ENCODE measurements around the gene CIT.
A peak's percentile ranks its signal among the peaks of the same experiment; 100 is the strongest.

CIT gene

DNA sequence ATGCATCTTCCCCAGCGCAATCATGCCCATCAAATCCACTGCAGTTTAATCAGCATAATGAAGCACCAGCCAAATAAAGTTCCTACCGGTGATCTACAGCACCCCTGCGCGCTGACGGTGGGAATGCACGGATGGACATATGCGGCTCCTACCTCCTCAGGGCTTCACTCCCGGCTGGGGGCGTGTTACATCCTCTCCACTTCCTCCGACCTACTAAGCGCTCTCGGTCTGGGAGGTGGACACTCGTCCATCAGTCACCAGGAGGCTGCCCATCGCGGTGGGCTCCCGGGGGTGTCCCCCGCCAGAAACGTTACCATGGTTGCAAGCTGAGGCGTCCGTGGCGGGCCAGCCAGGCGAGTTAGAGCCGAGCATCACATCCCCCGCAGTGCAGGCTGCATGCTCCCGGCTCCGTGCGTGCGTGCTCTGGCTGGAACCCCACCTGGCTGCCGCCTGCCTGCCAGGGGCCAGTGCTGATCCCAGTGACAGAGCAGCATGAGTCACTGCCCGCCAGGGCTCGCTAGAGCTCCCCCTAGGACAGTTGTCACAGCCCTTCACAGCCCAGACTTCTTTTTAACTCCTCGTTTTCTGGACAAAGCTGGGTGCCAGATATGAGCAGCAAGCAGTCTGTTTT lies 73.0 kb downstream of the CIT start:
- no peaks in the 10 kb centered on the region for H3K27me3 ChIP-seq (replicated peaks; ENCODE audit: control insufficient read depth, insufficient read depth, low read length)
- DNase-seq (ENCODE audit: extremely low read depth, insufficient read length): peak; percentile 13
- H3K4me3 ChIP-seq (replicated peaks; ENCODE audit: low read depth, low read length): no peak overlapping the region
- TF ChIP-seq, protein P1, sequence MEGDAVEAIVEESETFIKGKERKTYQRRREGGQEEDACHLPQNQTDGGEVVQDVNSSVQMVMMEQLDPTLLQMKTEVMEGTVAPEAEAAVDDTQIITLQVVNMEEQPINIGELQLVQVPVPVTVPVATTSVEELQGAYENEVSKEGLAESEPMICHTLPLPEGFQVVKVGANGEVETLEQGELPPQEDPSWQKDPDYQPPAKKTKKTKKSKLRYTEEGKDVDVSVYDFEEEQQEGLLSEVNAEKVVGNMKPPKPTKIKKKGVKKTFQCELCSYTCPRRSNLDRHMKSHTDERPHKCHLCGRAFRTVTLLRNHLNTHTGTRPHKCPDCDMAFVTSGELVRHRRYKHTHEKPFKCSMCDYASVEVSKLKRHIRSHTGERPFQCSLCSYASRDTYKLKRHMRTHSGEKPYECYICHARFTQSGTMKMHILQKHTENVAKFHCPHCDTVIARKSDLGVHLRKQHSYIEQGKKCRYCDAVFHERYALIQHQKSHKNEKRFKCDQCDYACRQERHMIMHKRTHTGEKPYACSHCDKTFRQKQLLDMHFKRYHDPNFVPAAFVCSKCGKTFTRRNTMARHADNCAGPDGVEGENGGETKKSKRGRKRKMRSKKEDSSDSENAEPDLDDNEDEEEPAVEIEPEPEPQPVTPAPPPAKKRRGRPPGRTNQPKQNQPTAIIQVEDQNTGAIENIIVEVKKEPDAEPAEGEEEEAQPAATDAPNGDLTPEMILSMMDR (IDR thresholded peaks at IDR 0.05; ENCODE audit: insufficient read depth, low read length, poor library complexity, severe bottlenecking): peak; percentile 34
- no peaks in the 10 kb centered on the region; the same call in none of the 2 replicates for H3K36me3 ChIP-seq (ENCODE audit: control insufficient read depth, insufficient read depth, low read length)

DNA sequence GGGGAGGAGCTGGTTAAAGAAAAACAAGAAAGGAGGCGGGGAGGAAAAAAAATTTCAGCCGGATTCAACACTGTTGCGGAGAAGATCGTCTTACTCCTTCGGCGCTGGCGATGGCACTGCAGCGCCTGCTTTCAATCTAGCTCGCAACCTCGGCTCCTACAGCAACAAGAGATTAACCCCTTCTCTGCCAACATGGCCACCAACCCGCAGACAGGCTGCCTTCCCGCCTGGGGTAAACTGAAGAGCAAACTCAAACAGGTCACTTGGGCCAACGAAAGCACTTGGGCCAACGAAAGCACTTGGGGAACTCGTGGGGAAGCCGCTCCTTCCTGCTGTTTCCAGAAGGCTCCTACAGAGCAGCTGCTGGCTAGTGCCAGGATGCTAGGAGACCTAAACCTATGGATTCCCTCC lies 73.7 kb downstream of the CIT start:
- Histone ChIP-seq H3K4me3 (replicated peaks; ENCODE audit: low read depth, low read length) (no peak overlapping the region), H3K27me3 (replicated peaks; ENCODE audit: control insufficient read depth, insufficient read depth, low read length) (no peaks in the 10 kb centered on the region), H3K36me3 (ENCODE audit: control insufficient read depth, insufficient read depth, low read length) (no peaks in the 10 kb centered on the region; the same call in none of the 2 replicates)
- TF ChIP-seq, protein P1 (IDR thresholded peaks at IDR 0.05; ENCODE audit: insufficient read depth, low read length, poor library complexity, severe bottlenecking): no peak
- DNase-seq (ENCODE audit: extremely low read depth, insufficient read length): no peak

DNA sequence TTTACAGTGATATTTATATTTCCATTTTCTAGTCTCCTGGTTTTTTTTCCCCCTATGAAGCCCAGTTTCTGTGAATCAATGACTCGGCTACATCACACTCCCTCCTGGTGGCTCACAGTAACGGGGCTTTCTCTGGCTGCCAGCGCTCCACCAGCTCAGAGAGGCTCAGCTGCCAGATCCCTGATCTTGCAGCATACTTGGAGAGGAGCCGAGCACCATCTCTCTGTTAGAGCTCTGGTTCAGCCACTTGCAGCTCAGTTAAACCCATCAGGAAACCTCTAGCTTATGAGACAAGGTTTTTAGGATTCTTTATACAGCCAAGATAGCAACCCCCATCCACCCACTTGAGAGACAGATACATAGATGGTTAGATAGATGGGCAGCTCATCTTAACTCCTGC lies 74.6 kb downstream of the CIT start:
- Histone ChIP-seq H3K27me3 (replicated peaks; ENCODE audit: control insufficient read depth, insufficient read depth, low read length) (no peaks in the 10 kb centered on the region), H3K4me3 (replicated peaks; ENCODE audit: low read depth, low read length) (no peak overlapping the region), H3K36me3 (ENCODE audit: control insufficient read depth, insufficient read depth, low read length) (no peaks in the 10 kb centered on the region; the same call in none of the 2 replicates)
- DNase-seq (ENCODE audit: extremely low read depth, insufficient read length): no peak
- TF ChIP-seq, protein P1 (IDR thresholded peaks at IDR 0.05; ENCODE audit: insufficient read depth, low read length, poor library complexity, severe bottlenecking): no peak

DNA sequence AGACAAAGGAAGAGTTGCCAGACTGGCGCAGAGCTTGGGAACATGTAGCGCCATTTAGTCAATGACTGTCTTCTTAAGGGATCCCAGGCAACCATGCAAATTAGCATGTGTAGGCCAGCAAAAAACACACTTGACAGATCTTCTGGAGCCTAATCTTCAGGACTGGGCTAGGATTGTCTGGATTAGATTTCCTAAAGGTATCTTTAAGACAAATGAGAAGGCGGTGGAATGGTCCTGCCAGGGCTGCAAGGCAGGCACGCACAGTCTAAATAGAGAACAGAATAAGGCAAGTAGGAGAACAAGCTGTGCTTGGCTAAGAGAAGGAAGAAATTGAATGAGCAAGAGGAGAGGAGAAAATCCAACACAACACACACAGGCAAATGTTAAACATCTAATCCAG lies 80.0 kb downstream of the CIT start:
- peaks cover 2% of the 10 kb centered on the region for H3K36me3 ChIP-seq (ENCODE audit: control insufficient read depth, insufficient read depth, low read length)

DNA sequence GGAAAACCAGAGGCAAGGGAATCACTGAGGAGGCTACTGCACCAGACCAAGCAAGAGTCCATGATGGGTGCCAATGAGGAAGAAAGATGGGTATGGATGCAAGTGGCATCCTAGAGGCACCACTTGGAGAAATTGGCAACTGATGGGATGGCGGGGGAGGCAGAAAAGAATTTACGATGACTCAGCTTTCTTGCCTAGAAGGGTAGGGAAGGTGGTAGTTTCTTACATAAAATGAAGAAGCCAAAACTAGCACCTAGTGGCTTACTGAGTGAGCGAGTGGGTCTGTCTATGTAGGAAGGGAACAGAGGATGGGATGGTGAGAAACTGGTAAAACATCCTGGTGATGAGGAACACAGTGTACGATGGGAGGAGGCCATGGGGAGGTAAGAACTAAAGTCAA lies 80.8 kb downstream of the CIT start:
- TF ChIP-seq, protein P1 (IDR thresholded peaks at IDR 0.05; ENCODE audit: insufficient read depth, low read length, poor library complexity, severe bottlenecking): no peak
- DNase-seq (ENCODE audit: extremely low read depth, insufficient read length): no peak
- Histone ChIP-seq H3K4me3 (replicated peaks; ENCODE audit: low read depth, low read length) (no peak overlapping the region), H3K36me3 (ENCODE audit: control insufficient read depth, insufficient read depth, low read length) (peaks cover 2% of the 10 kb centered on the region), H3K27me3 (replicated peaks; ENCODE audit: control insufficient read depth, insufficient read depth, low read length) (no peaks in the 10 kb centered on the region)

More for the DNA sequence above, 80.0 kb downstream of the CIT start:
- no peak overlapping the region for H3K4me3 ChIP-seq (replicated peaks; ENCODE audit: low read depth, low read length)
- no peaks in the 10 kb centered on the region for H3K27me3 ChIP-seq (replicated peaks; ENCODE audit: control insufficient read depth, insufficient read depth, low read length)
- TF ChIP-seq, protein P1 (IDR thresholded peaks at IDR 0.05; ENCODE audit: insufficient read depth, low read length, poor library complexity, severe bottlenecking): no peak
- DNase-seq (ENCODE audit: extremely low read depth, insufficient read length): no peak

DNA sequence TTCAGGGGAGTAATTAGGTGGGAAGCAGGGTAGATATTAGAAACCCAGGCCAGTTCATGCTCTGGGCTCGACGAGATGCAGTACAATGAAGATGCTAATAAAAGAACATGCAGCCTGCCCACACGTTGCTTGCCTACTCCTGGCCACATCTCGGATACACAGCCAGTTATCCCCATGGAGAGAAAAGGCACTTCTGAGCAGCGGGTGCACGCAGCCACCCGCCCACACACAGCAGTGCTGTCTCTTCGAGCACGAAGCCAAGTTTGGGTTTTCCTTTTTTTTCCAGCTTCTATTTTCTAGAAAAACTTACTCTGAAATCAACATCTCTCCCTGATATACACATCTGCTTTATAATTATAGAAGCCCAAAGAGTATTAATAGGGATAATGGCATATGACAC lies 85.7 kb downstream of the CIT start:
- Histone ChIP-seq H3K27me3 (replicated peaks; ENCODE audit: control insufficient read depth, insufficient read depth, low read length) (no peaks in the 10 kb centered on the region), H3K36me3 (ENCODE audit: control insufficient read depth, insufficient read depth, low read length) (peaks cover 2% of the 10 kb centered on the region), H3K4me3 (replicated peaks; ENCODE audit: low read depth, low read length) (no peak overlapping the region)
- TF ChIP-seq, protein P1 (IDR thresholded peaks at IDR 0.05; ENCODE audit: insufficient read depth, low read length, poor library complexity, severe bottlenecking): no peak
- DNase-seq (ENCODE audit: extremely low read depth, insufficient read length): no peak

Measured in GM06990 (cell line).